GM18526 (cell line): Measurements from ENCODE around the gene SHROOM2.

ENCODE experiments used
- POLR2A ChIP-seq: IDR thresholded peaks from 3 replicates; pipeline ENCODE4 v1.6.1; 2011; ENCODE audit not compliant: insufficient read length; ENCODE audit errors: extremely low read depth

Gene SHROOM2

GRCh38 chrX:9926002-9926401 is 139.8 kb downstream of the SHROOM2 start:
- TF ChIP-seq POLR2A = no peak

- TF ChIP-seq POLR2A = no peak
Measured at GRCh38 chrX:9927698-9928482, 141.7 kb downstream of the SHROOM2 start.

DNA sequence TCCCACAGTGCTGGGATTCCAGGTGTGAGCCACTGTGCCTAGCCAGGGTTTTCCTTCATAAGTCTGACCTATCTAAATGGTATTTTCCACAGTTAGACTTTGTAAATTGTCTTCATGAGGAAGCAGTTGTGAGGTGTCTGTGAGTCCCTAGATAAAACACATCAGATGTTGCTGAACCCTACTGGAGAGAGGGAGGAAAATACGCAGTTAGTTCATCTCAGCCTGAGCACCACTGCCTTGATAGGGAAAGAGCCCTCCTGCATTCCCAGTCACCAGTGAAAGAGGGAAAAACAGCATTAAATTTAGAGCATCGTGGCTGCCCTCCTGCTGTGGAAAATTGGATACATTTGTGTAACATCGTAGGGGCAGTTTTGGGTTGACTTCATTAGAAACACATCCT is 149.2 kb downstream of the SHROOM2 start:
- TF ChIP-seq POLR2A = no peak

GRCh38 chrX:9937761-9938160 is 151.5 kb downstream of the SHROOM2 start:
- no peak for TF ChIP-seq POLR2A

GRCh38 chrX:9938516-9938915 is 152.3 kb downstream of the SHROOM2 start:
- no peak for TF ChIP-seq POLR2A

GRCh38 chrX:9940421-9940820 is 154.2 kb downstream of the SHROOM2 start:
- TF ChIP-seq POLR2A = no peak

DNA sequence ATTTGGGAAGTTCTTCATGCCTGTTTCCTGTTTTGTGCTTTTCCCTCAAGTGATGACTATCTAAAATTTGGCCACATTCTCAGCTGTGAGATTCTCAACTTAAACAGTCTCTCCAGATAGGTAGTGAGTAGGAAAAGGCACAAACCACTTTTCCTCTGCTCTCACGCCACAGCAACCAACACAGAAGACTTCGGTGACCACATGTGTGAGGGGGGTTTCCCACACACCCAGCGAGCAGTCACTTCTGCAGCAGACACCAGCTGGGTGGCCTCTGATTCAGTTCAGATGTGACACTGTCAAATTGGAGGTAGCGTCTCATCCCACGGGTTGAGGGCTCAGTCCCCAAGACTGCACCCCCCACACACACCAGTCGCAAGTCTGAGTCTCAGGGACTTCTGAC is 155.9 kb downstream of the SHROOM2 start:
- no peak for TF ChIP-seq POLR2A

DNA sequence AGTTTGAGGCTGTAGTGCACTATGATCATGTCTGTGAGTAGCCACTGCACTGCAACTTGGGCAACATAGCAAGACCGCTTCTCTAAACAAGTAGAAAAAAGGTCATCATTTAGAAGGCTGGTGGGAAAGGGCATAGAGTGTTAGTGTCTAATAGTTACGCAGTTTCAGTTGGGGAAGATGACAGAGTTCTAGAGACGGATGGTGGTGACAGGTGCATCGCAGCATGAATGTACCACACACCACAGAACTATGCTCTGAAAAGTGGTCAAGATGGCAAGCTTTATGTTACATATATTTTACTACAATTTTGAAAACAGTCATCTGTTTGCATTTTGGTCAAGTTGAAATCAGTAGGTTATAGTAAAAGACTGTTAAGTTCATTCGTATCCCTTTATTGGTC is 157.2 kb downstream of the SHROOM2 start:
- no peak for TF ChIP-seq POLR2A

DNA sequence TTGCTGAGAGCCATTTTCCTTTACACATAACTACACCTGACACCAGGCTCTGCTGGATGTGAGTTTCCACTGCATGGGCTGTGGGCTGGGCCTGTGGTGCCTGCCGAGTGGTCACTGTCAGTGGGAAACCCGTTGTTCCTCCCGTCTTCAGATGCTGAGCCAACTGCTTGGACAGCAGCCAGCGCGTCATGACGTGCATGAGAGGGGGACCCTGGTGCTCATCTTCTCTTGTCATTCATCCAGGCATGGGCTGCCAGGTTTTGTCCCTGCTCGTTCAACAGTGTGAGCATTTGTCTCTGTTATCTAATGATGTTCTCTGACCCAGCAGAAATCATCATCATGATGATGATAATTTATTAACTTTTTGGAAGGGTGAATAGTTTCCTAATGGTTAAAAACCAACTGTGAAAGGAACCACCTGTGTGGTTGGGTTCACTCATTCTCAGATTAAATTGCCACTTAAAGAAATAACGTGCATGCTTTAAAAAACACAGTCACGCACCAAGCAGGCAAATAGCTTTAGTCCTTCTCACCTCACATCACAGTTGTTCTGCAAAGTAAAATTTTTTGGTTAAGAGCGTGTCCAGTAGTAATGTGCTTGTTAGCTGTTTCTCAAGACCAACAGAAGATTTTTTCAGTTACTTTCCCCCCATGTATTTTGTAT is 161.0 kb downstream of the SHROOM2 start:
- no peak for TF ChIP-seq POLR2A

- TF ChIP-seq POLR2A = no peak
Measured at GRCh38 chrX:9948406-9948805, 162.2 kb downstream of the SHROOM2 start.

GRCh38 chrX:9952300-9952699 is 166.1 kb downstream of the SHROOM2 start:
- no peak for TF ChIP-seq POLR2A

- no peak for TF ChIP-seq POLR2A
Measured at GRCh38 chrX:9953396-9953795, 167.2 kb downstream of the SHROOM2 start.

GRCh38 chrX:9955506-9955905 is 169.3 kb downstream of the SHROOM2 start:
- no peak for TF ChIP-seq POLR2A

DNA sequence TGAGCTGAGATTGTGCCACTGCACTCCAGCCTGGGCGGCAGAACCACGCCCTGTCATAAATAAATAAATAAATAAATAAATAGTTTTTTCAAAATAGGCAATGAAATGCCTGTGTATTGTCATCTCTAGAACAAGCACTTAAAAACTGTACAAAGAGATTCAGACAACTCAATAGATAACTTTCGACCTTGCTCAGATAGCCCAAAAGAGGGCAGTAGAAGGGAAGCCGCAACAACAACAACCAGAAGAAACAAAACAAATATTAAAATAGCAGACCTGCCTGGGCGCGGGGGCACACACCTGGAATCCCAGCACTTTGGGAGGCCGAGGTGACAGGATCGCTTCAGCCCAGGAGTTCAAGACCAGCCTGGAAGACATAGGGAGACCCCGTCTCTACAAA is 171.5 kb downstream of the SHROOM2 start:
- no peak for TF ChIP-seq POLR2A

DNA sequence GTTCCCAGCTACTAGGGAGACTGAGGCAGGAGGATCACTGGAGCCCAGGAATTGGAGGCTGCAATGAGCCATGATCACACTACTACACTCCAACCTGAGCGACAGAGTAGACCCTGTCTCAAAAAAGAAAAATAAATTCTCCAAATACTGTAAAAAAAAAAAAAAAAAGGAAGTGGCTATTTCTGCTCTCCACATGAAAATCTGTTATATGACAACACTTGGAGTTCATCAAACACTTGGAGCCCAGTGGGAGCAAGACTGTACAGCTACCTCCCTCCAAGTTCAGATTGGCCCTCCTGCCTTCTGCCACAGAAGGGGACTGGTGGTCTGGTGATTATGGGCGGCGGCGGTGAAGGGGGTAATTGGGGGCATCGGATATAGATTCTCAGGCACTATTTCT is 172.0 kb downstream of the SHROOM2 start:
- no peak for TF ChIP-seq POLR2A

DNA sequence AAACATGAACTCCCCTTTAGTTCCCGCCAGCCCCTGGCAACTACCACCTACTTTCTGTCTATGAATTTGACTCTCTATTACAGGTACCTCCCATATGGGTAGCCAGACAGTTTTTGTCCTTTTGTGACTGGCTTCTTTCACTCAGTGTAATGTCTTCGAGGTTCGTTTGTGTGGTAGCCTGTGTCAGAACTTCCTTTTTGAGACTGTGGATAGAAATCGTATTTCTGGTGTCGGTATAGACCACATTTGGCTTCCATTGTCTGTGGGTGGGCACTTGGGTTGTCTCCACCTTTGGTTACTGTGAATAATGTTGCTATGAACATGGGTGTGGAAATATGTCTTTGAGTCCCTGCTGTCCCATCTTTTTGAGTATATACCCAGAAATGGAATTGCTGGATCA is 175.5 kb downstream of the SHROOM2 start:
- TF ChIP-seq POLR2A = no peak
